Cardiac septum (tissue), 1 donor: ENCODE data around the gene NELFB. TPM values are rescaled to one million over a fixed set of nuclear protein-coding genes. Genes with fewer than 3 reads are reported as not detected.

Experiments
- DNase-seq: peaks from one replicate; pipeline ENCODE4 v3.0.0-alpha.2; 2020; ENCODE audit warnings: low spot score
- intact Hi-C: fragments of 100-400 bp; cut with DNase I; formaldehyde crosslinking; loops from one replicate; pipeline ENCODE4 v1.14.0; 2022
- total RNA-seq: library from RNA; stranded (reverse); fragmentation: NEBNext Ultra II Directional; extraction: Animal tissue kit (Norgen Biotek cat#: 25700); gene quantifications from one replicate; pipeline ENCODE4 v1.2.1, GENCODE V29; 2021
- donor health status: DM: no; HTN: no; CAD: no.

Gene NELFB
- total RNA-seq, 1 donor from 2014 or later: 37.2 TPM

DNA sequence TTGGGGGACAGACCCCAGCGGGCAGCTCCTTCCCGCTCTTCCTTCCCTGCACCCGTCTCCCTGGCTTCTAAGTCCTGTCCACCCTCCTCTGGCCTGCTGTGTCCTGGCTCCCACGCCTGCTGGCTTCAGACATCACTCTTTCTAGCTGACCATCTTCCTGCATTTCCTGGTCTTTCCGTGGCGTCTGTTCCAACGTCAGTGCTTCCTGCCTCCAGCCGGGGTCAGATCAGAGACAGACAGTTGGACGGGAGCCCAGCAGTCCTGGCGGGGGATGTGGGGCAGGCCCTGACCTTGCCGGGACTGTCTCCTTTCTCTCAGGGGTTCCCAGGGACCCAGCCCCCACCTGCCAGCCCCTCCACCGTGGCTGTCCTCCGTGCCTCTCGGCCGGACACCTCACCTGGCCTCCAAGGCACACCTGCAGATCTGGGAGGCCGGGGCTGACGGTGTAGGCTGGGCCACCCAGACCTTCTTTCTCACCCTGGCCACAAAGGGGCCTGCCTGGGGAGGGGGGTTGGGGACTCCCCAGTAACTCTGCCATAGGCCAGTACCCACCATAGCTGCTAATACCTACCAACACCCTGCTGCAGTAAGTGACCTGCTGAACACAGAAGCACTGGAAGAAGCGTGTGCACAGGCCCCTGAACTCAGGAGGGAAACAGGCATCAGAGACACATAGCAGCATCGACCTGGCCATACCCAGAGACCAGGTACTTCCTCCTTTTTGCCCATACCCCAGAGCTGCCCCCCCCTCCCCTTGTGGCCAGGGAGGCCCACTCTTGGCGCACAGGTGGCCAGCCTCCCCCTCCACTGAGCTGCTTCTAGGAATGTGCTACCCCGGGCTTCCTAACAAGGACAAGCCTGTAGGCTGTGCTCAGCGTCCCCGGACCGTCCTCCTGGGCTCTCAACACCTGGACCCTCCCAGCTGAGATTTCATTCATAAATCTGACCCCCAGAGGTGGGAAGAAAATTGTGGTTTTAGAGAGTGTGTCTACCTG is 41.8 kb downstream of the NELFB start:
- peak; percentile 88 for DNase-seq

DNA sequence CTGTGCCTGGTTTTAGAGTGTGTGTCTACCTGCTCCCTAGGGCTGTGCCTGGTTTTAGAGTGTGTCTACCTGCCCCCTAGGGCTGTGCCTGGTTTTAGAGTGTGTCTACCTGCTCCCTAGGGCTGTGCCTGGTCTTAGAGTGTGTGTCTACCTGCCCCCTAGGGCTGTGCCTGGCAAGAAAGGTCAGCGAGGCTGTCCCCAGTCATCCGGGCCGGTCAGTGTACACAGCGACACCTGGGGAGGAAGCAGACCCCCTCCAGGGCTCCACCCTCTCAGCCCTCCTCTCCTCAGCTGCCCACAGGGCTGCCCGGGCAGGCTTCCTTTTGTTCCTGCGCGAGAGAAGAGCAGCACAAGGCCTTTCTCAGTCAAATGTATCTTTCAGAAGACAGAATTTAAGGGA is 42.8 kb downstream of the NELFB start:
- intact Hi-C loops: no loop called here
- DNase-seq: no peak

More for the DNA sequence above, 41.8 kb downstream of the NELFB start:
- intact Hi-C loops: no loop called here

DNA sequence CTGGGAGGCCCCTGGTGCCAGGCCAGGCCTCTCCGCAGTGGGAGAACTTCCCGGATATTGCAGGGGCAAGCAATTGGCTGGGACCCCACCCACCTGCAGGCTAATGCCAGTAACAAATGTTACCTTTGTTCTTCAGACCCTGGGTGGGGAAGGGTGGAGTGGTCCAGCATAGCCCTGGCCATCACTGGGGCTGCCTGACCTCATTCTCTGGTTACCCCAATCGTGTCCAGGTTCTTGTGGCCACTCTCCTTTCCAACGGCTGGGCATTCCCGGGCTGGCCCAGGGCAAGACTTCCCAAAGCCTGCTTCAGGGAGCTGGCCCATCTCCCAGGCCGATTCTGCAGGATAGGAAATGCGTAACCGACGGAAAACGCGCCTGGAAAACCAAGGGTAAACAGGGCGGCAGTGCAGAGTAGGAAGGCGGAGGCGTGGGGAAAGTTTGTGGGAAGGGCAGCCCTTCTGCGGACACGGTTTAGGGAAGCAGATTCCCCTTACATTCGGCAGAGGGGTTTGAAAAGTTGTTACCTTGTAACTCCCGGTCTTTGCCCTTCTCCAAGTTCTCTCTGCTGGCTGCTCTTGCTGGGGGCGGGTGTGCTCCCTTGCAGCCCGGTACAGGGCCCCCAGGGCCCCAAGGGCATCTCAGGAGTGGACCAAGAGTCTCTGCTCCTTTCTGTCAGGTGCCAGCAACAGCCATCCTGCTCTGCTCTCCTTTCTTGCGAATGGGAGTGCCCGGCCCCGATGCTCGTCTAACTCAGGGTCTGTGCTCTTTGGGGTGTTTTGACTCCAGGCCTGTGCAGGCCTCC is 43.5 kb downstream of the NELFB start:
- intact Hi-C loops: no loop called here
- no peak for DNase-seq

DNA sequence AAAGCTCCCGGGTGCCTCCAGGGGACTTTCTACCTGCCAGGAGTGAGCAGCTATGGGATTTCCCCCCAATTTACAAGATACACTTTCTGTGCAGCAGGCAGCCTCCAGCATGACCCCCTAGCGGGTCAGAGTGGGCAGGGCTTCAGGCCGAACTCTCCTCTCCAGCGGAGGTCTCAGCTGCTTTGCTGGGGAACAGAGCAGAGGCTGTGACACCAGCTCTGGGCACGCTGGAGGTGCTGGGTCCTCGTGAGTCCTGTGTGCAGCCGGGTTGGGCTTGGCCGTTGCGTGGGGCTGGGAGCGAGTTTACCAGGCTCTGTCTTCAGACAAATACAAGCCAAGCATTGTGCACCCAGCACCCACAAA is 44.1 kb downstream of the NELFB start:
- intact Hi-C loops: no loop called here
- no peak for DNase-seq

- DNase-seq: no peak
- intact Hi-C loops: no loop called here
Measured at GRCh38 chr9:137299938-137300337, 44.8 kb downstream of the NELFB start.

GRCh38 chr9:137300567-137301080 is 45.5 kb downstream of the NELFB start:
- no peak for DNase-seq
- intact Hi-C loops: no loop called here

DNA sequence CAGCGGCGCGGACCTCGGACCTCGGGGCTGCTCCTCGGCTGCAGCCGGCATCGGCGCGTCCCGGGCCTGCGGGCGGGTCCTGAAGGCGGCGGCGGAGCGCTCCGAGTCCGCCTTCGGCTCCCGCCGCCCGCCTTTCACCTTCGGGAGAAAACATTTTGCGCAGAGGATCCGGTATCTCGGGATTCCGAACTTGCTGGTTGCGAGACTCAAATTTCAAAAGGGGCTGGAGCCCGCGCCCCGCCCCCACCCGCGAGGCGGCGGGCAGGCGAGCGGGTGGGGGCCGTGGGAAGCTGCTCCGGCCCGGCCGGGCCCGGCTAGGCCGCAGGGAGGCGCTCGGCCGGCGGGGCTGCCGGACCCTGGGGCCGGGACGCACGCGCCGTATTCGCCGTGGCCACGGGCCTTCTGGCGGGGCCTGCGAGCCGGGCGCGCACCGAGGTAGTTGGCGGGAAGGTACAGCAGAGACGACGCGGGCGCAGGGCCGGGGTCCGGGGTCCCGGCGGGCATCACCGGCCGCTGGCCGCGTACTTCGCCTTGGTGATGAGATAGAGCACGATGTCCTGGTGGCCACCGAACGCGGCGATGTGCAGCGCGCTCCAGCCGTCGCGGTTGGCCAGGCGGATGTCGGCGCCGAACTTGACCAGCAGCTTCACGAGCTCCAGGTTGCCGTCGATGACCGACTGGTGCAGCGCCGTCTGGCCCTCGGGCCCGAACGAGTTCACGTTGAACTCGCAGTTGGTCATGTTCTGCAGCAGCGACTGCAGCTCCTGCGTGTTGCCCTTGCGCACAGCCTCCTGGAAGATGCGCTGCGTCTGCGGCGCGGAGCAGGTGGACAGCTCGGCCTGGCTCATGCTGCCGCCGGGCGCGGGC is 46.2 kb downstream of the NELFB start:
- DNase-seq: no peak
- intact Hi-C loops: no loop called here

GRCh38 chr9:137302118-137302448 is 47.0 kb downstream of the NELFB start, which contains the start of gene NRARP:
Gene NRARP, minus strand, starts transcription at chr9:137302271. Its CDS starts 343 bp downstream, at chr9:137301928.
- peak; percentile 93 for DNase-seq
- intact Hi-C loops: no loop called here

DNA sequence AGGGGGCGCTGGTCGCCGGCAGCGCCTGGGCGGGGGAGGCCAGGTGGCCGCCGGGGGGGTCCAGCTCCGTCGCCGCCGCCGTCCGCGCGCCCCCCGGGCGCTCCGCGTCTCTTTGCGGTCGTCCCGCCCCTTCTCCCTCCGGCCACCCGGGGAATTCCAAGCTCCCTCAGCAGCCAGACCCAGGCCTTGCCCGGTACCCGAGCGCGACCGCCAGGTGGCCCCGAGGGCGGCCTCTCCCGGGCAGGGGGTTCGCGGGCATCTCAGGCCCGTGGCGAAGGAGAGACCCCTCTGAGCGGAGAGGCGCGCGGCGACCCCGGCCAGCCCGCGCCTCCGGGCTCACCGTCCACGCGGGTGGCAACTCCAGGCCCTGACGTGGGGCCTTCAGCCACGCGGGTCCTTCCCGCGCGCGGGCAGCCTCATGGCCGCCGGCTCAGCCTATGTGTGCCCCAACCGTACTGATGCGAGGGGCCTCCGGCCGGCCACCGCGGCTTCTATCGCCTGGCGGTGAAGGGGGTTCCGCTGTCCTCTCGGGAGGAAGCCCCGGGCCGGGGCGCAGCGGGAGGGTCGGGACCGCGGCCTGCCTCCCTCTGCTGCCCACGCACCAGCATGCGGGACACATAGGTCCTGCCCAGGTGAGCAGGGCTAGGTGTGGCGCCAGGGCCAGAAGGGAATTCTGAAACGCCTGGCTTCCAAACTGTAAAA is 47.5 kb downstream of the NELFB start:
- intact Hi-C loops: no loop called here
- DNase-seq: no peak

DNA sequence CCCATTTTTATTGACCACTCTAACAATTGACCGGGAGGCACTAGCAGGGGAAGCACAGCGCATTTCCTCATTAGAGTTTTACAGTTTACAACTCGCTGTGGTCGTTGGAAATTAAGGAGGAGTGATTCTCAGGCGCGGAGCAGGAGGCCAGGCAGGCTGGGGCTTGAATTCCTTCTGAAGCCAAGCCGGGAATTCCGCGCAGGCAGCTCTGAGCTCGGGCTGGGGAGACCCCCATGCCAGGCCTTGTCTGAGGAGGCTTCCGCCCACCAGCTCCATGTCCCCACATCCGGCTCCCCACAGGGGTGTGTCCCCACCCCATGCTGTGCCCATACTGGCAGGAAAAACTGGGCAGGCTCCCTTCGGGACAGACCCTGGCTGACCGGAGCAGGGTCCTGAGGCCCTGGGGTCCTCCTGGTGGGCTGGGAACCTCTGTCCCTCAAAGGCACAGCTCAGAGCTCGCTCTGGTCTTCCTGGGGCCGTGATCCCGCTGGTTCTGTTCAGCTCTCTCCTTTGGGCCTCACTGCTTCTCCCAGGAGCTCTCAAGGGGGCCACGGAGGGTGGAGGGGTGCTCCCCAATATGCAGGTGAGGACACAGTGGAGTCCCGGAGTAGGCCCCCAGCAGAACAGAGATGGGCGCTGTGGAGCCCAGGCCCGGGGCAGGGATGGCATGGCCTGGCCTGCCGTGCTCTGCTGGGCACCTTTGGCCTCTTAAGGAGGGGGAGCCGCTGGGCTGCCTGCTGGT is 48.2 kb downstream of the NELFB start:
- intact Hi-C loops: no loop called here
- DNase-seq: peak; percentile 72

DNA sequence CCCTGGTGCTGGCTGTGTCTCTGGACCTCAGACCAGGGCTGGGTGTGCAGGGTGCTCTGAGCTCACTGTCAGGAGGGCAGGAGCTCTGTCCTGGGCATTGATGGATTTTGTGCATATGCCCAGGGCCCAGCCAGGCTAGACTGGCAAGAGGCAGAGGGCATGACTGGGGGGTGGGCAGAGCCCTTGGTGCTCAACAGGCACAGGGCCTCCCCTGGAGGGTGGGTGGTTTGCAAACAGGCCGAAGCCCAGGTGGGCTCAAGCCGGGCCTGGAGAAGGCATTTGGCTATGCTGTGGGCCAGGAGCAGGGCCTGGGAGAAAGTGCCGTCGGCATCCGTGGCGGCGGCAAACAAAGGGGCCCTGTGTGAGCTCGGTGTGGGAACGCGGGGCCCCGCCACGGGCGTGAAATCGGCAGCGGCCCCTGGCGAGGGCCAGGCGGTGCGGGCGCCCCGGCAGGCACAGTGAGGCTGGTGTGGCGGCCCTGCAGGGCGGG is 48.8 kb downstream of the NELFB start:
- intact Hi-C loops: no loop called here
- peak; percentile 58 for DNase-seq

DNA sequence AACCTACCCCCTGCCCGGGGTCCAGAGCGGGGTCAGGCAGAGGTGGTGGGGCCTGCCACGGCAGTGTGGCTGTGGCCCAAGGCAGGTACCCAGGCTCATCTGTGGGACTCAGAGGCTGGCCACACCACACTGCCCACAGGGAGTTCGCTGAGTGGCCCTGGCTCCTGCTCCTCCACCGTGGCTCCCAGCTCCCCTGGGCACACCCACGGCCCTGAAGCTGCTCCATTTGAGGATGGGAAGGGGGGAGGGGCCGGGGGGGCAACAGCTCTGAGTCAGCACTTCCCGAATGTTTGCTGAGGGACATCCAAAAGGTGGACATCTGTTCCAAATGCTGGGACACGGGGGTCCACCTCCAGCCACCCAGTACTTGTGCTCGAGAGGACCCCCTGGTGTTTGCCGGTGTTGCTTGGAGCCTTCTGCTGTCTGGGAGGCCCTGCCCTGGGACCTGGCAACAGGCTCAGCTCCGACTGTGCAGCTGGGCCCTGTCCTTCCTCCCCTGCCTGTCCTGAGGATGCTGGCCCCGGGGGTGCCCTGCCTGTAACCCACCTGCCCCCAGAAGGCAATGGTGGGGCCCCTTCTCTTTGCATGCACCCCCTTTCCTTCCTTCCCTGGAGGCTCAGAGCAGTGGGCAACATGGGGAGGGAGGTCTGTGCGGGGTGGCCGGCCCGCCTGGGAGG is 49.4 kb downstream of the NELFB start:
- DNase-seq: peak; percentile 62
- intact Hi-C loops: no loop called here

GRCh38 chr9:137305060-137305797 is 50.1 kb downstream of the NELFB start:
- intact Hi-C loops: no loop called here
- peak; percentile 75 for DNase-seq

DNA sequence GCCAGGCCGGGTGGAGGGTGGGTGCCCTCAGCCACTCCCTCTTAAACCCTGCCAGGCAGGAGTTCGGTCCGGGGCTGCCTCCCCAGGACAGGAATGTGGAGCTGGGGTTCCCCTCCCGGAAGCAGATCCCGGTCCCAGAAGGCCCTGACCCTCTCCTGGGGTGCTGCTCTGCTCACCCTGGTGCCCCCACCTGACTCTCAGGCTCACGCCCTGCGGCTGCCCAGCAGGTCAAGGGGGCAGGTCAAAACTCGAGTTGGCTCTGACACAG is 50.6 kb downstream of the NELFB start:
- intact Hi-C loops: no loop called here
- DNase-seq: no peak

DNA sequence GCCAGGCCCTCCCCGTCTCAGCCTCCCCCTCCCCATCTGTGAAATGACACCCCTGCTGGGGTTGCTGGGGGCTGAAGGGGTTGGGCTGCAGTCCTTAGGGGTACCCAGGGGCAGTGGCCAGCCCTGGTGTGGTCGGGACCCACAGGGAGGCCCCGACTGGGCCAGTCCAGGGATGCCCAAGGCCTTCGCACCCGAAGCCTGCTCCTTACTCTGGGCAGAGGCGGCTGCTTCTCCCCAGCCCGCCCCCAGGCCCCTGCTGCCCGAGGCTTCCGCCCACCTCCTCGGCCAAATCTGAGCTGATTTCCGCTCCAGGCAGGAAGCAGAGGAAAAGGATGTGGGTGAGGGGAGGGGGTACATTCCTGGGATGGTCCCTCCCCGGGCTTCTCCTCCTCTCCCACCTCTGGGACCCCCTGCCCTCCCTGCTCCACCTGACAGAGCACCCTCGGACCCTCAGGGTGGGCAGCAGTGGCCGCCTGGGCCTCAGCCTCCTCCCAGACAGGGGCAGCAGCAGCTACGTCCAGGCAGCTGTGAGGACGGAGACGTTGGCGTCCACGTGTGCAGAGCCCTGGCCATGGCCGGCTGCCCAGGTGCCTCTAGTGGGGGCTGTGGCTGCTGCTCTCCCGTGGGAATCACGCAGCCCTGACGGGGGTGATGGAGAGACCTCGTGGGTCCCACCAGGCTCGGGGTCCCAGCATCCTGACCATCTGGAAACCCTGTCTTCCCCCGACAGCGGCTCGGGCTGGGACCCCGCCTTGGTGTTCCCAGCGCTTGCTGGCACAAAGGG is 51.1 kb downstream of the NELFB start:
- no peak for DNase-seq

DNA sequence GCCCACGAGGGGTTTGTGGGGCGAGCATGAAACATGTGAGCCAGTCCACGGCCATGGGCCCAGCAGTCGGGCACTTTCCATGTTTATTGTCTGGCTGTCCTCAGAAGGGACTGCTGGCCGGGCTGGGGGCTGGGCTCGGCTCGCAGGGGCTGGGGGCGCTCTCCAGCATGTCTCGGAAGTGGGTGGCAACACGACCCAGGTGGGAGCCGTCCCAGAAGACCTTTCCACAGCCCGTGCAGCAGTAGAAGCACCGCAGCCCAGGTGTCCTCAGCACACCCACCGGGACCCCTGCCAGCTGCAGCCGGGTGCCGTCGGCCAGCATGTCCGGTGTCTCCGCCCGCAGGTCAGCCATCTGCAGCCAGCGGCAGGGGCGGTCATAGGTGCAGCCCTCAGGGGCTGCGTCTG is 51.7 kb downstream of the NELFB start:
- no peak for DNase-seq
- intact Hi-C loops: no loop called here

More for the DNA sequence above, 51.1 kb downstream of the NELFB start:
- intact Hi-C loops: no loop called here
